Psoas muscle (tissue), 8 donors: ENCODE measurements around the gene ASIC3. TPM values are rescaled to one million over a fixed set of nuclear protein-coding genes. Genes with fewer than 3 reads are reported as not detected.

Experiments
- ATAC-seq, 4 donors: fragments of 200-7000 bp; cut with Tn5 transposase; one replicate each; pipeline ENCODE4 v1.9.1; 2020; ENCODE audit warnings: moderate library complexity in 3 of 4, mild to moderate bottlenecking in 2 of 4
- DNase-seq, 2 donors: peaks; one replicate each; pipeline ENCODE4 v3.0.0-alpha.2; 2020
- H3K27ac ChIP-seq: fragments of 200-600 bp; one replicate; pipeline ENCODE4 v1.8.0; 2022
- H3K27me3 ChIP-seq, 3 donors: fragments of 200-600 bp in 1 of 3; one replicate each; pipeline versions ENCODE4 v1.6.1 to v1.8.0; 2013 to 2022; ENCODE audit warnings: low read length in 2 of 3, mild to moderate bottlenecking in 2 of 3, moderate library complexity in 1 of 3; ENCODE audit not compliant: insufficient read depth in 3 of 3
- H3K36me3 ChIP-seq, 2 donors: fragments of 200-600 bp in 1 of 2; one replicate each; pipeline versions ENCODE4 v1.6.1 to v1.8.0; 2013 to 2022; ENCODE audit warnings: low read depth in 1 of 2, mild to moderate bottlenecking in 1 of 2, moderate library complexity in 1 of 2; ENCODE audit not compliant: insufficient read depth in 1 of 2
- H3K4me1 ChIP-seq: fragments of 200-600 bp; one replicate; pipeline ENCODE4 v1.8.0; 2022
- H3K4me3 ChIP-seq: fragments of 200-600 bp; one replicate; pipeline ENCODE4 v1.8.0; 2022; ENCODE audit warnings: mild to moderate bottlenecking
- H3K9me3 ChIP-seq: fragments of 200-600 bp; one replicate; pipeline ENCODE4 v1.8.0; 2022
- CTCF ChIP-seq: fragments of 200-600 bp; IDR thresholded peaks from one replicate; pipeline ENCODE4 v1.8.0; 2022; ENCODE audit warnings: antibody characterized with exemption
- WGBS, 3 donors: extraction: QIAGEN DNeasy Blood & Tissue Kit; methylation state at CpG; one replicate each; pipeline versions ENCODE4 v1.1.6 to v1.1.7; 2013; 5-methylcytosine and 5-hydroxymethylcytosine counted together
- intact Hi-C, 2 donors: fragments of 100-400 bp; cut with DNase I; formaldehyde crosslinking; loops; one replicate each; pipeline versions ENCODE4 v1.11.0 to v1.14.2; 2022
- polyA plus RNA-seq, 3 donors: library from polyadenylated mRNA; stranded (reverse); fragments of 200-250 nt; gene quantifications; one replicate each; pipeline ENCODE4 v1.2.3, GENCODE V29; 2013
- total RNA-seq, 4 donors: library from RNA; stranded (reverse); fragmentation: NEBNext Ultra II Directional in 2 of 4; extraction: Animal tissue kit (Norgen Biotek cat#: 25700) in 2 of 4; gene quantifications; one replicate each; pipeline versions ENCODE4 v1.2.1 to v1.2.4, GENCODE V29; 2021 to 2023
- donor health status: healthy with polysubstance abuse.
- donor health status: DM: no; HTN: no; CAD: no; lungs with moderate emphysema.
- donor health status: Bipolar disorder and iron deficiency.
- donor health status: healthy.
- donor health status: DM: yes; HTN: yes; CAD: no.
- donor health status: DM: no; HTN: no; CAD: no.
- donor health status: DM: no; HTN: no; CAD: no.
- donor health status: DM: yes; HTN: yes; CAD: no.

ASIC3 gene
- total and polyA plus RNA-seq, 7 donors, result 1.8 to 6.2 (median 3.0) TPM

- Histone ChIP-seq H3K4me3 (no peak overlapping the region), H3K36me3 (peaks cover 6 to 61% of the 10 kb centered on the region in 2 donors), H3K4me1 (peaks cover 26% of the 10 kb centered on the region), H3K9me3 (no peaks in the 10 kb centered on the region), H3K27ac (no peak overlapping the region), H3K27me3 (no peaks in the 10 kb centered on the region)
- no peak for TF ChIP-seq CTCF
- intact Hi-C loops, result loop anchor here in 1 of 2 donors (5.0 kb wide), 1 partner anchor 78 kb away; no protein-coding TSS in a partner anchor
- DNase-seq, result no peak
- 84 to 94% (median 88%) methylated on average over 5 of the region's 5 CpGs for WGBS, 3 donors
- ATAC-seq, result no peak
These were observed 14.5 kb upstream of the ASIC3 start for GRCh38 chr7:151033864-151034249.

- intact Hi-C loops, result loop anchor here in 1 of 2 donors (5.0 kb wide), 1 partner anchor 78 kb away; no protein-coding TSS in a partner anchor
- TF ChIP-seq CTCF, result no peak
- peaks cover 6 to 61% of the 10 kb centered on the region in 2 donors for H3K36me3 ChIP-seq
- H3K9me3 ChIP-seq, result no peaks in the 10 kb centered on the region
- peak overlapping the region; percentile 58 for H3K27ac ChIP-seq
- no peaks in the 10 kb centered on the region for H3K27me3 ChIP-seq
- 80 to 87% (median 83%) methylated on average over 21 of the region's 21 CpGs for WGBS, 3 donors
- DNase-seq, result no peak
- H3K4me3 ChIP-seq, result no peak overlapping the region
- peak; percentile 13 to 35 (median 21) for ATAC-seq
- H3K4me1 ChIP-seq, result peaks cover 26% of the 10 kb centered on the region
These were observed 13.9 kb upstream of the ASIC3 start for GRCh38 chr7:151034312-151035025.

- 63 to 75% (median 70%) methylated on average over 21 of the region's 21 CpGs for WGBS, 3 donors
- Histone ChIP-seq H3K27ac (peak overlapping the region; percentile 58), H3K4me1 (peaks cover 26% of the 10 kb centered on the region), H3K27me3 (no peaks in the 10 kb centered on the region), H3K36me3 (peaks cover 6 to 61% of the 10 kb centered on the region in 2 donors), H3K4me3 (no peak overlapping the region), H3K9me3 (no peaks in the 10 kb centered on the region)
- ATAC-seq, result peak; percentile 42 to 71 (median 62)
- no peak for TF ChIP-seq CTCF
- DNase-seq, result no peak
- intact Hi-C loops, result no loop called here
These were observed 13.2 kb upstream of the ASIC3 start for GRCh38 chr7:151035026-151035717.

- intact Hi-C loops, result no loop called here
- no peaks in the 10 kb centered on the region for H3K27me3 ChIP-seq
- 87 to 92% (median 89%) methylated on average over 17 of the region's 17 CpGs for WGBS, 3 donors
These were observed 12.4 kb upstream of the ASIC3 start for GRCh38 chr7:151035902-151036301.

More at GRCh38 chr7:151035902-151036301, 12.4 kb upstream of the ASIC3 start:
- ATAC-seq (no peak), DNase-seq (peak in 1 of 2 donors; percentile 36)
- Histone ChIP-seq H3K9me3 (no peaks in the 10 kb centered on the region), H3K4me3 (no peak overlapping the region), H3K27ac (no peak overlapping the region), H3K36me3 (peaks cover 6 to 63% of the 10 kb centered on the region in 2 donors), H3K4me1 (peaks cover 26% of the 10 kb centered on the region)
- TF ChIP-seq CTCF, result no peak
